Calu3 (cell line): ENCODE results near the gene R3HDM2. TPM values are rescaled to one million over a fixed set of nuclear protein-coding genes. Genes with fewer than 3 reads are reported as not detected.

Experiments
- BruUV-seq: library from RNA; stranded (reverse); fragments of 400-500 nt; replicated peaks from 2 replicates; lab custom pipeline; 2021; lab: Mats Ljungman, UMichigan
- CTCF ChIA-PET: fragments of 300-600 bp; sonication (Branson Sonifier 250); formaldehyde crosslinking; loops from one replicate; lab custom pipeline; 2022; ENCODE audit warnings: antibody characterized with exemption; lab: Charles Lee
- DNase-seq: peaks from one replicate; pipeline ENCODE4 v3.0.0; 2022
- H3K27ac Mint-ChIP-seq: one replicate; pipeline ENCODE4 v1.8.0; 2022; ENCODE audit warnings: mixed read lengths; ENCODE audit not compliant: unreplicated experiment
- H3K27me3 Mint-ChIP-seq: one replicate; pipeline ENCODE4 v1.8.0; 2022; ENCODE audit warnings: mixed read lengths; ENCODE audit not compliant: unreplicated experiment
- H3K36me3 Mint-ChIP-seq: one replicate; pipeline ENCODE4 v1.8.0; 2022; ENCODE audit warnings: mild to moderate bottlenecking, moderate library complexity, mixed read lengths; ENCODE audit not compliant: insufficient read depth, unreplicated experiment
- H3K4me1 Mint-ChIP-seq: one replicate; pipeline ENCODE4 v1.8.0; 2022; ENCODE audit warnings: mild to moderate bottlenecking, low read depth, mixed read lengths; ENCODE audit not compliant: unreplicated experiment
- H3K4me3 Mint-ChIP-seq: one replicate; pipeline ENCODE4 v1.8.0; 2022; ENCODE audit warnings: mild to moderate bottlenecking, low read depth, moderate library complexity, mixed read lengths; ENCODE audit not compliant: unreplicated experiment
- H3K9me3 Mint-ChIP-seq: one replicate; pipeline ENCODE4 v1.8.0; 2022; ENCODE audit warnings: low read depth, mixed read lengths; ENCODE audit not compliant: unreplicated experiment
- intact Hi-C: fragments of 100-400 bp; cut with micrococcal nuclease; formaldehyde crosslinking; loops from one replicate; pipeline ENCODE4 v1.10.0; 2022; ENCODE audit not compliant: unreplicated experiment
- total RNA-seq: library from RNA; stranded (reverse); gene quantifications from 2 replicates; pipeline ENCODE4 v1.2.3, GENCODE V29; 2022
- TF ChIP-seq, protein P1 (sequence below): fragments of 200-600 bp; IDR thresholded peaks from one replicate; pipeline ENCODE4 v1.8.0; 2022; ENCODE audit warnings: antibody characterized with exemption; ENCODE audit not compliant: unreplicated experiment

The R3HDM2 gene
- total RNA-seq, 1 experiment from 2014 or later, result 77.3 TPM

DNA sequence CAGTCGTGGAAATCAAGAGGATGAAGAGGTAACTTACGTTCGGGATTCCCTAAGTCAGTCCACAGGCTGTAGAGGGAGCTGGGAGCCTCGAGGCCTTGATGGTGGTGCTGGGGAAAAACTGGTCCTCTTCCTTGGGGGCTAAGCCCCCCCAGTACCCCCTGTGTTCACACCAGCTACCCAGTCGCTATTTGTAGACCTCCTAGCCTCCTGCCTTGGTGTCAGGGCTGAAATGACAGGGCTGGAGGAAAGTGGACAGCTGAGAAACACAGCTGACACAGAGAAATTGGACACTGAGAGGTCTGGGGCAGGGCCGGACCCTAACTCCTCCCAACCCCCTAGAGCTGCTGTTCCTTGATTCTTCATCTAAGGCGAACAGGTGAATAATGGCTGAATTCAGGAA lies 179.9 kb downstream of the R3HDM2 start, which contains the start of gene STAC3:
Gene STAC3 (minus strand): TSS at position 232 of the 400 bp plus-strand sequence. CDS start 1,551 bp downstream, outside the sequence.
- no peaks in the 10 kb centered on the region for H3K9me3 Mint-ChIP-seq
- no peak within 1 kb of the TSS for H3K27ac Mint-ChIP-seq
- DNase-seq, result no peak
- H3K4me3 Mint-ChIP-seq, result no peak within 1 kb of the TSS
- BruUV-seq, result no TSS peak
- TF ChIP-seq, protein P1, sequence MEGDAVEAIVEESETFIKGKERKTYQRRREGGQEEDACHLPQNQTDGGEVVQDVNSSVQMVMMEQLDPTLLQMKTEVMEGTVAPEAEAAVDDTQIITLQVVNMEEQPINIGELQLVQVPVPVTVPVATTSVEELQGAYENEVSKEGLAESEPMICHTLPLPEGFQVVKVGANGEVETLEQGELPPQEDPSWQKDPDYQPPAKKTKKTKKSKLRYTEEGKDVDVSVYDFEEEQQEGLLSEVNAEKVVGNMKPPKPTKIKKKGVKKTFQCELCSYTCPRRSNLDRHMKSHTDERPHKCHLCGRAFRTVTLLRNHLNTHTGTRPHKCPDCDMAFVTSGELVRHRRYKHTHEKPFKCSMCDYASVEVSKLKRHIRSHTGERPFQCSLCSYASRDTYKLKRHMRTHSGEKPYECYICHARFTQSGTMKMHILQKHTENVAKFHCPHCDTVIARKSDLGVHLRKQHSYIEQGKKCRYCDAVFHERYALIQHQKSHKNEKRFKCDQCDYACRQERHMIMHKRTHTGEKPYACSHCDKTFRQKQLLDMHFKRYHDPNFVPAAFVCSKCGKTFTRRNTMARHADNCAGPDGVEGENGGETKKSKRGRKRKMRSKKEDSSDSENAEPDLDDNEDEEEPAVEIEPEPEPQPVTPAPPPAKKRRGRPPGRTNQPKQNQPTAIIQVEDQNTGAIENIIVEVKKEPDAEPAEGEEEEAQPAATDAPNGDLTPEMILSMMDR, result no peak
- intact Hi-C loops, result no loop called here
- peaks cover 5% of the 10 kb centered on the region for H3K36me3 Mint-ChIP-seq
- no peaks in the 10 kb centered on the region for H3K4me1 Mint-ChIP-seq
- no peaks in the 10 kb centered on the region for H3K27me3 Mint-ChIP-seq
- CTCF ChIA-PET, result interaction anchor here (0.5 kb wide), 1 partner anchor 384 kb away, joined by 5 read pairs; no protein-coding TSS in a partner anchor

- intact Hi-C loops, result no loop called here
- CTCF ChIA-PET, result no interaction called here
- Mint-ChIP-seq H3K27me3 (no peaks in the 10 kb centered on the region), H3K4me1 (no peaks in the 10 kb centered on the region), H3K4me3 (no peak overlapping the region), H3K36me3 (peaks cover 5% of the 10 kb centered on the region), H3K9me3 (no peaks in the 10 kb centered on the region), H3K27ac (no peak overlapping the region)
- TF ChIP-seq, protein P1, result no peak
- no peak for DNase-seq
- no TSS peak for BruUV-seq
Observed at GRCh38 chr12:57250541-57250940, 180.3 kb downstream of the R3HDM2 start.

DNA sequence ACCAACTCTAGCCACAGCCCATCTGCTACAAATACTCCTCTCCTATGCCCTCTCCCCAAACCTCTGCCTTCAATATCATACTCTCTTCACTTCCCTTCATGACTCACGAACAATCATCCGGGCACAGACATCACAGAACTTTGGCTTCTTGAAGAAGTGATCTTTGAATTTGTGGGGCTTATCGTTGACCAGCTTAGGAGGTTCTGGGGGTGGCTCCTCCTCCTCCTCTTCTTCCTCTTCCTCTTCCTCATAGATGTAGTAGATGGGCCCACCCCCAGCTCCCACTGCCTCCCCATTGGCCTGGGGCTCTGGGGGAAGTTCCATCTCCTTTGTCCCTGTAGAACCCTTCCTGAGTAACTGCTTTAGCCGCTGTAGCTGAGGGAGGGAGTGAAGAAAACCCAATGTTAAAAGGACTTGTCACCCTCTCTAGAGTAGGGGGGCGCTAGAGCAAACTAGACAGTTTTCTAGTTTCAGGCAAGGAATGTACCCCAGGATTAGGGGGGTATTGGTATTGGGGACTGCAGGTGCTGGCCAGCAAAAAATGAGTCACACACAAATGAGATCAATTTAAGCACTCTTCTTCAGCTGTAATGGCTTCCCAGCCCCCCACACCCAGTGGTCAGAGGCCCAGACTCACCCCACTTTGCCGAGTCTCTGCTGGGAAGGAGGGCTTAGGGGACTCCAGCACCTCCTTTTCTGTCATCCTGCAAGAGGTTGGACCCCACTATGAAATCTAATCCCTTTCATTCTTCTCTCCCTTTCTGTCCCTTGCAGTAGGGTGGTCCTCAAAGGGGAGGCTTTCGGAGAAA lies 181.7 kb downstream of the R3HDM2 start:
- intact Hi-C loops, result no loop called here
- H3K27me3 Mint-ChIP-seq, result no peaks in the 10 kb centered on the region
- H3K9me3 Mint-ChIP-seq, result no peaks in the 10 kb centered on the region
- peaks cover 11% of the 10 kb centered on the region for H3K36me3 Mint-ChIP-seq
- BruUV-seq, result no TSS peak
- H3K4me1 Mint-ChIP-seq, result no peaks in the 10 kb centered on the region
- TF ChIP-seq, protein P1, result no peak
- CTCF ChIA-PET, result interaction anchor here (0.6 kb wide), 1 partner anchor 500 kb away, joined by 6 read pairs; no protein-coding TSS in a partner anchor
- no peak for DNase-seq
- no peak overlapping the region for H3K27ac Mint-ChIP-seq
- no peak overlapping the region for H3K4me3 Mint-ChIP-seq

DNA sequence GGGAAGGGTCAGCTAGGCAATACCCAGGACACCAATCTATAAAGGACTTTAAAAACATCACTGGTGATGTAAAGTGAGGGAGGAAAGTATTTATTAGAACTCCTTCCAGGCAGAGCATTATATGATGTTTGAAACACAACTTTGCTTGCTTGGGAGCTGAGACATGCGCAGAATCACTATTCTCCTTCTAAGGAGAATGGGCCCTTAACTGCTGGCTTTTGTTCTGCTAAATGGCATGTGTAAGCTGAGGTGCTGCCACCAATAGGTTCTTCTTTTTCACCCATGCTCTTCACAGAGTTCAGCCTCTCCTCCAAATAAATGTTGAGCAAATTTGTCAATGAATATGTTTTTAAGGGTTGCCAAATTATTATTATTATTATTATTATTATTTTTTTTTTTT lies 183.8 kb downstream of the R3HDM2 start:
- TF ChIP-seq, protein P1, result no peak
- BruUV-seq, result no TSS peak
- no peak for DNase-seq
- Mint-ChIP-seq H3K9me3 (no peaks in the 10 kb centered on the region), H3K27me3 (peaks cover 12% of the 10 kb centered on the region), H3K27ac (no peak overlapping the region), H3K4me1 (no peaks in the 10 kb centered on the region), H3K36me3 (peaks cover 27% of the 10 kb centered on the region), H3K4me3 (no peak overlapping the region)
- CTCF ChIA-PET, result interaction anchor here (0.7 kb wide), 1 partner anchor 273 kb away, joined by 3 read pairs; no protein-coding TSS in a partner anchor
- intact Hi-C loops, result no loop called here
